SU-DHL-6 (cell line): ENCODE results near the gene ADCY5.

ENCODE experiments used
- EZH2phosphoT487 ChIP-seq: fragments of 200-600 bp; sonication (generic), shearing (Covaris generic); conservative IDR thresholded peaks from 2 replicates; pipeline ENCODE4 v1.6.1; 2018; ENCODE audit warnings: mild to moderate bottlenecking, antibody characterized with exemption, low read length, moderate library complexity, mixed read lengths
- TF ChIP-seq, protein P1 (sequence below): fragments of 200-600 bp; sonication (generic); IDR thresholded peaks from one replicate; pipeline ENCODE4 v1.5.1; 2017; ENCODE audit warnings: antibody characterized with exemption, mild to moderate bottlenecking, low read length, moderate library complexity; ENCODE audit not compliant: insufficient read depth, poor library complexity, severe bottlenecking

GRCh38 chr3:123327956-123328850, 120.7 kb downstream of the ADCY5 start:
- TF ChIP-seq, protein P1, sequence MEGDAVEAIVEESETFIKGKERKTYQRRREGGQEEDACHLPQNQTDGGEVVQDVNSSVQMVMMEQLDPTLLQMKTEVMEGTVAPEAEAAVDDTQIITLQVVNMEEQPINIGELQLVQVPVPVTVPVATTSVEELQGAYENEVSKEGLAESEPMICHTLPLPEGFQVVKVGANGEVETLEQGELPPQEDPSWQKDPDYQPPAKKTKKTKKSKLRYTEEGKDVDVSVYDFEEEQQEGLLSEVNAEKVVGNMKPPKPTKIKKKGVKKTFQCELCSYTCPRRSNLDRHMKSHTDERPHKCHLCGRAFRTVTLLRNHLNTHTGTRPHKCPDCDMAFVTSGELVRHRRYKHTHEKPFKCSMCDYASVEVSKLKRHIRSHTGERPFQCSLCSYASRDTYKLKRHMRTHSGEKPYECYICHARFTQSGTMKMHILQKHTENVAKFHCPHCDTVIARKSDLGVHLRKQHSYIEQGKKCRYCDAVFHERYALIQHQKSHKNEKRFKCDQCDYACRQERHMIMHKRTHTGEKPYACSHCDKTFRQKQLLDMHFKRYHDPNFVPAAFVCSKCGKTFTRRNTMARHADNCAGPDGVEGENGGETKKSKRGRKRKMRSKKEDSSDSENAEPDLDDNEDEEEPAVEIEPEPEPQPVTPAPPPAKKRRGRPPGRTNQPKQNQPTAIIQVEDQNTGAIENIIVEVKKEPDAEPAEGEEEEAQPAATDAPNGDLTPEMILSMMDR = no peak
- TF ChIP-seq EZH2phosphoT487 = no peak
